C1 segment of cervical spinal cord (tissue), 14 donors: ENCODE data around the gene TRIM9.

Experiments used
- DNase-seq, 14 donors: peaks; one replicate each; lab custom pipeline; 2025; lab: John Stamatoyannopoulos, UW

TRIM9 gene

GRCh38 chr14:50936882-50937281 lies 158.0 kb downstream of the TRIM9 start:
- DNase-seq: no peak

- DNase-seq: no peak
Measured at GRCh38 chr14:50936016-50936340, 158.9 kb downstream of the TRIM9 start.

DNA sequence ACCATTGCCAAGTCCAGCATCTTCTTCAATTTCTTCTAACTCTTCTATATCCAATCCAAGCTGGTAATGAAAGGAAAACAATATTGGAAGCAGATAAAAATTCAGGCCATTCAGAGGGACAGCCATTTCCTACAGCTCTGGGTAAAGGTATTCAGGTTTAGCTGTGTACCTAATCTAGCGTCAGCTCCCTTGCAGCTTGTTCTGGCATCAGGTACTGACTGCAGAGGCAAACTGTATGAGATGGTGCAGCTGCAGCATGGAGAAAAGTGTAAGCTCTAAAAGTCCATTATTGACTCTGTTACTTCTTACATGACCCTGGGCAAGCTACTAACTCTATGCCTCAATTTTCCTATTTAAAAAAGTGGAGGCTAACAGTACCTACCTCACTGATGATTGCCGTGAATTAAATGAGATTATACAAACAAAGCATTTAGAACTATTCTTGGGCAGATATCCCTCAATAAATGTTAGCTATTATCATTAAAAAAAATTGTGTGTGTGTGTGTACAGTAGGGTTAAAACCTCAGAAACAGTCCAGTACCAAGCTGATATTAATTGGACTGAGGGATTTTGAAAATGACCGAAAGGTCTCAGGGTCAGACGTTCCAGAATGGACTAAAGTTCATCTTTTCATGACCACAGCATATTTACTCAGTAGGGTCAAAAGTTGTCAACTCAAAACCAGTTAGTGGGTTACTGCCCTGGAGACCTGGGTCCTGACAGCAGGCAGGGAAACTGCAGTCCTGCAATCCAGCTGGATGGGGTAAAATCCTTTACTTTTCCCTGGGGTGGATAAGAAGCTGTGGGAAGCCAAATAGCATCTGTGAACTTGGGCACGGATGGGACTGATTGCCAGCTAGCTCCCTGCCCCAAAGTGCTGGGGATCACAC lies 159.5 kb downstream of the TRIM9 start:
- DNase-seq: no peak

GRCh38 chr14:50932592-50933495 lies 162.1 kb downstream of the TRIM9 start:
- DNase-seq: no peak

DNA sequence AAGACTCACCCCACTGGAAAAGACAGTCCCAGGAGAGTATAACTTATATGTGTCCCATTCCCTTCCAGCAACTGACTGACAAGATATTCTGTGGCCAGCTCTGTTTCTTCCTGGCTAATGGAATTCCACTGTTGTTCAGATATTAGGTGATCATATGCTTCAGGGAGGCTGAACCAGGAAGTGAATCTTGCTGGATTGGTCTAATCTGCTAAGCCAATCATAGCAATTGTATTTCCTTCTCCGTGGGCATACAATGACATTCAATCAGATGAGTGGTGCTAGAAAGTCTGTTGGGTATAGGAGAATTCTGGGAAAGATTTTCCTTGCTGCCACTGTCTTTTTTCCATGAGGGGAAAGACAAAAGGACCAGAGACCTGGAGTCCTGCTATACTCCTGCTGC lies 162.7 kb downstream of the TRIM9 start:
- DNase-seq: no peak

DNA sequence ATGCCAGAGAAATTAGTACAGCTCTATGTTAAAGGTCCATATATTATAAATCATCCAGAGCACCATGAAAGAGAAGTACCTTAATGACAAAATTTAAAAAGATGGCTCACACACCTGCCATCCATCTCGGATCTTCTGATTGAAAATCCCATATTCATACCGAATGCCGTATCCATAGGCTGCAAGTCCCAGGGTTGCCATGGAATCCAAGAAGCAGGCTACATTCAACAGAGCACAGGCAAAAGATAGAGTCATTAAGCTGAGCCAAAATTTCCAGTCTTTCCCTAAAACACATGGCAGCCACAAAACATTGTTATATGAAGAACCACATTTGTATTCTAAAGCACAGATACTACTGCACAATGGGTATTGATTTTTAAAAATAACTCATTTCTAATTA lies 163.3 kb downstream of the TRIM9 start:
- no peak for DNase-seq

GRCh38 chr14:50929506-50929905 lies 165.4 kb downstream of the TRIM9 start:
- no peak for DNase-seq

GRCh38 chr14:50928002-50928635 lies 166.8 kb downstream of the TRIM9 start:
- DNase-seq: peak in 3 of 14 donors; percentile 4 to 25 (median 9)

DNA sequence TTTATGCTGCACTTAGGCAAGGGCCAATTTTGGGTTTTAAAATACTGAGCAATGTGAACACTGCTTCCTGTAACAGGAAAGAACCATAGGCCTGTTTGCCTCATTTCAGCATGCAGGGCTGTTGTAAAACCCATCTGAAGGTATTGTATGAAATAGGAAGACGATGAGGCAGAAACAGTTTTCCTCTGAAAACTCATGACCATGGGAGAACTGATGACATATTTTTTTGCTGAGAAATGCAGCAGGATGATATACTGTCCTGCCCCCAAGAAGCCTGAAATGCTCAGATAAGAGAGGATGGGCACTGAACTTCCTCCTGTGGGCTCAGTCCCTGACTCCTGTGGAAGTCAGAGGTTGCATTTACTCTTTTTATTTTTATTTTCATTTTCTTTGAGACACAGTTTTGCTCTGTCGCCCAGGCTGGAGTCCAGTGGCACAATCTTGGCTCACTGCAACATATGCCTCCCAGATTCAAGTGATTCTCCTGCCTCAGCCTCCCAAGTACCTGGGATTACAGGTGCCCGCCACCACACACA lies 168.0 kb downstream of the TRIM9 start:
- no peak for DNase-seq
